ENCODE data around the gene SMYD3. TPM values are rescaled to one million over a fixed set of nuclear protein-coding genes. Genes with fewer than 3 reads are reported as not detected.

The SMYD3 gene
- total and polyA plus RNA-seq, 2 donors (not counting 3 experiments of a cell fraction or from before 2014, with no cell fraction given): 16.0 to 32.1 TPM

GRCh38 chr1:245856944-245857531, 650.0 kb downstream of the SMYD3 start:
- Histone ChIP-seq H3K9me1 (replicated peaks; ENCODE audit: control insufficient read depth, extremely low read depth, insufficient read depth, low read length) (no peaks in the 10 kb centered on the region), H3K36me3 (ENCODE audit: control insufficient read depth in 2 of 2, extremely low read depth in 1 of 2, insufficient read depth in 2 of 2, low read length in 2 of 2) (no peaks in the 10 kb centered on the region), H3K4me3 (replicated peaks in 1 of 3; ENCODE audit: insufficient read depth in 1 of 3, low read depth in 1 of 3, low read length in 3 of 3) (no peak overlapping the region), H3K4me1 (ENCODE audit: control insufficient read depth, extremely low read depth, insufficient read depth, low read length) (peaks cover 6% of the 10 kb centered on the region), H4K20me1 (replicated peaks; ENCODE audit: control insufficient read depth, extremely low read depth, insufficient read depth, low read length) (no peaks in the 10 kb centered on the region), H3K27me3 (ENCODE audit: control insufficient read depth in 2 of 2, insufficient read depth in 2 of 2, low read length in 2 of 2) (no peaks in the 10 kb centered on the region), H2AFZ (ENCODE audit: low read depth, low read length) (no peak overlapping the region), H3K79me2 (ENCODE audit: control insufficient read depth, insufficient read depth, low read length) (no peaks in the 10 kb centered on the region), H3K27ac (ENCODE audit: insufficient read depth, low read depth, low read length) (no peak overlapping the region), H3K9ac (replicated peaks; ENCODE audit: extremely low read depth, insufficient read depth, low read length) (no peak overlapping the region), H3K4me2 (ENCODE audit: insufficient read depth, low read length) (no peak overlapping the region), H3K9me3 (replicated peaks; ENCODE audit: control insufficient read depth, insufficient read depth, low read length) (no peaks in the 10 kb centered on the region)
- no TSS peak for BruUV-seq (replicated peaks)
- ChIA-PET POLR2A (no interaction called here), CTCF (interaction anchor here (1.5 kb wide), 1 partner anchor 32 kb away, joined by 3 read pairs; no protein-coding TSS in a partner anchor)
- TF ChIP-seq MAX (IDR thresholded peaks at IDR 0.05; ENCODE audit: insufficient read depth, insufficient read length) (no peak), EZH2 (IDR thresholded peaks at IDR 0.05; ENCODE audit: borderline replicate concordance, low read depth, low read length, severe bottlenecking) (no peak), FOS (IDR thresholded peaks at IDR 0.05; ENCODE audit: borderline replicate concordance, insufficient read depth, low read length) (no peak), CTCF (IDR thresholded peaks at IDR 0.05; ENCODE audit: extremely low read depth in 1 of 2, insufficient read depth in 1 of 2, low read depth in 1 of 2, low read length in 2 of 2) (no peak), GATA2 (IDR thresholded peaks at IDR 0.05; ENCODE audit: insufficient read depth, insufficient read length, low read depth, low read length) (no peak), MYC (IDR thresholded peaks at IDR 0.05; ENCODE audit: low read depth, low read length) (no peak), POLR2A (IDR thresholded peaks at IDR 0.05; ENCODE audit: low read depth, low read length) (no peak), JUN (IDR thresholded peaks at IDR 0.05; ENCODE audit: borderline replicate concordance, insufficient read depth, insufficient read length, low read depth) (no peak), POLR2AphosphoS5 (IDR thresholded peaks at IDR 0.05; ENCODE audit: insufficient read depth, low read depth, low read length) (no peak)
- FAIRE-seq (no peak), DNase-seq (ENCODE audit: low read depth, low spot score) (no peak)
- intact Hi-C loops (cut with micrococcal nuclease): no loop called here
- dilution Hi-C loops (cut with MboI; ENCODE audit: extremely low pct_ligation_motif_present, low sequenced_read_pairs): no loop called here
